ENCODE results near the gene TXNL4B.

Gene TXNL4B

GRCh38 chr16:72134507-72134906 lies 41.1 kb upstream of the TXNL4B start:
- no peak overlapping the region for H3K4me3 ChIP-seq (ENCODE audit: low read depth in 1 of 2, low read length in 1 of 2)
- no peaks in the 10 kb centered on the region for H3K36me3 ChIP-seq
- H3K27me3 ChIP-seq: no peaks in the 10 kb centered on the region
- no peaks in the 10 kb centered on the region for H3K9me3 ChIP-seq
- no peaks in the 10 kb centered on the region for H3K4me1 ChIP-seq (ENCODE audit: control insufficient read depth in 1 of 2, insufficient read depth in 1 of 2, low read depth in 1 of 2, low read length in 1 of 2)
- no peak for TF ChIP-seq CTCF (IDR thresholded peaks at IDR 0.05)
- no peak overlapping the region for H3K27ac ChIP-seq

- Histone ChIP-seq H3K27ac (no peak overlapping the region), H3K9me3 (no peaks in the 10 kb centered on the region), H3K4me1 (ENCODE audit: control insufficient read depth in 1 of 2, insufficient read depth in 1 of 2, low read depth in 1 of 2, low read length in 1 of 2) (no peaks in the 10 kb centered on the region), H3K36me3 (no peaks in the 10 kb centered on the region), H3K4me3 (ENCODE audit: low read depth in 1 of 2, low read length in 1 of 2) (no peak overlapping the region), H3K27me3 (no peaks in the 10 kb centered on the region)
- TF ChIP-seq CTCF (IDR thresholded peaks at IDR 0.05): no peak
These were observed 39.3 kb upstream of the TXNL4B start for GRCh38 chr16:72132726-72133125.

GRCh38 chr16:72131036-72131435 lies 37.6 kb upstream of the TXNL4B start:
- TF ChIP-seq CTCF (IDR thresholded peaks at IDR 0.05): no peak
- H3K4me3 ChIP-seq (ENCODE audit: low read depth in 1 of 2, low read length in 1 of 2): no peak overlapping the region
- H3K36me3 ChIP-seq: no peaks in the 10 kb centered on the region
- no peak overlapping the region for H3K27ac ChIP-seq
- no peaks in the 10 kb centered on the region for H3K4me1 ChIP-seq (ENCODE audit: control insufficient read depth in 1 of 2, insufficient read depth in 1 of 2, low read depth in 1 of 2, low read length in 1 of 2)
- H3K9me3 ChIP-seq: no peaks in the 10 kb centered on the region
- H3K27me3 ChIP-seq: no peaks in the 10 kb centered on the region

GRCh38 chr16:72129976-72130656 lies 36.7 kb upstream of the TXNL4B start:
- Histone ChIP-seq H3K27ac (no peak overlapping the region), H3K4me3 (ENCODE audit: low read depth in 1 of 2, low read length in 1 of 2) (no peak overlapping the region), H3K27me3 (no peaks in the 10 kb centered on the region), H3K36me3 (no peaks in the 10 kb centered on the region), H3K9me3 (no peaks in the 10 kb centered on the region), H3K4me1 (ENCODE audit: control insufficient read depth in 1 of 2, insufficient read depth in 1 of 2, low read depth in 1 of 2, low read length in 1 of 2) (no peaks in the 10 kb centered on the region)
- TF ChIP-seq CTCF (IDR thresholded peaks at IDR 0.05): no peak

GRCh38 chr16:72128701-72129100 lies 35.3 kb upstream of the TXNL4B start:
- Histone ChIP-seq H3K27me3 (no peaks in the 10 kb centered on the region), H3K9me3 (no peaks in the 10 kb centered on the region), H3K36me3 (no peaks in the 10 kb centered on the region), H3K4me3 (ENCODE audit: low read depth in 1 of 2, low read length in 1 of 2) (no peak overlapping the region), H3K4me1 (ENCODE audit: control insufficient read depth in 1 of 2, insufficient read depth in 1 of 2, low read depth in 1 of 2, low read length in 1 of 2) (no peaks in the 10 kb centered on the region), H3K27ac (no peak overlapping the region)
- no peak for TF ChIP-seq CTCF (IDR thresholded peaks at IDR 0.05)

- Histone ChIP-seq H3K4me3 (ENCODE audit: low read depth in 1 of 2, low read length in 1 of 2) (no peak overlapping the region), H3K4me1 (ENCODE audit: control insufficient read depth in 1 of 2, insufficient read depth in 1 of 2, low read depth in 1 of 2, low read length in 1 of 2) (no peaks in the 10 kb centered on the region), H3K27me3 (no peaks in the 10 kb centered on the region), H3K27ac (no peak overlapping the region), H3K9me3 (no peaks in the 10 kb centered on the region), H3K36me3 (no peaks in the 10 kb centered on the region)
- TF ChIP-seq CTCF (IDR thresholded peaks at IDR 0.05): no peak
These were observed 33.0 kb upstream of the TXNL4B start for GRCh38 chr16:72126429-72126765.
